CD4-positive, alpha-beta memory T cell (primary cell): Measurements from ENCODE around the gene KCNH1. TPM values are rescaled to one million over a fixed set of nuclear protein-coding genes. Genes with fewer than 3 reads are reported as not detected.

ENCODE experiments used
- CTCF ChIA-PET: fragments of 350-600 bp; sonication (Branson Sonifier 250); formaldehyde crosslinking; loops from one replicate; lab custom pipeline; 2021; ENCODE audit warnings: inconsistent platforms; ENCODE audit not compliant: partially characterized antibody; lab: Charles Lee
- POLR2A ChIA-PET: fragments of 350-600 bp; sonication (Branson Sonifier 250); formaldehyde crosslinking; loops from one replicate; lab custom pipeline; 2021; ENCODE audit not compliant: partially characterized antibody; lab: Charles Lee
- DNase-seq, 5 donors: peaks; one replicate each; pipeline versions ENCODE4 v3.0.0 to v3.0.0-alpha.2; 2020 to 2022; ENCODE audit warnings: mixed read lengths in 1 of 5
- H3K27ac ChIP-seq: one replicate; pipeline ENCODE4 v1.7.0; 2013; ENCODE audit warnings: low read depth, low read length
- H3K27me3 ChIP-seq: 2 replicates; pipeline ENCODE4 v1.7.0; 2013; ENCODE audit warnings: mild to moderate bottlenecking, low read length, moderate library complexity; ENCODE audit not compliant: insufficient read depth
- H3K36me3 ChIP-seq: 2 replicates; pipeline ENCODE4 v1.7.0; 2013; ENCODE audit warnings: mild to moderate bottlenecking, low read length, moderate library complexity; ENCODE audit not compliant: insufficient read depth
- H3K4me1 ChIP-seq: 2 replicates; pipeline ENCODE4 v1.7.0; 2013; ENCODE audit warnings: mild to moderate bottlenecking, low read length, moderate library complexity; ENCODE audit not compliant: insufficient read depth
- H3K4me3 ChIP-seq, 2 donors: one replicate each; pipeline ENCODE4 v1.7.0; 2013; ENCODE audit warnings: low read length in 2 of 2, mild to moderate bottlenecking in 1 of 2
- H3K9me3 ChIP-seq, 2 donors: one replicate each; pipeline ENCODE4 v1.7.0; 2013; ENCODE audit warnings: low read length in 2 of 2, control low read depth in 1 of 2; ENCODE audit not compliant: control insufficient read depth in 1 of 2
- H3K27ac Mint-ChIP-seq, 7 donors: one replicate each; pipeline ENCODE4 v1.8.0; 2020 to 2021; ENCODE audit warnings: mixed read lengths in 7 of 7, mild to moderate bottlenecking in 6 of 7, inconsistent platforms in 3 of 7, moderate library complexity in 3 of 7
- H3K27me3 Mint-ChIP-seq, 2 donors: one replicate each; pipeline ENCODE4 v1.8.0; 2020 to 2021; ENCODE audit warnings: mixed read lengths in 2 of 2
- H3K36me3 Mint-ChIP-seq, 2 donors: one replicate each; pipeline ENCODE4 v1.8.0; 2020 to 2021; ENCODE audit warnings: mixed read lengths in 2 of 2, inconsistent platforms in 1 of 2, mild to moderate bottlenecking in 1 of 2
- H3K4me1 Mint-ChIP-seq, 4 donors: one replicate each; pipeline ENCODE4 v1.8.0; 2020 to 2021; ENCODE audit warnings: mixed read lengths in 4 of 4, mild to moderate bottlenecking in 1 of 4
- H3K4me3 Mint-ChIP-seq, 8 donors: one replicate each; pipeline ENCODE4 v1.8.0; 2020 to 2021; ENCODE audit warnings: mixed read lengths in 8 of 8, mild to moderate bottlenecking in 7 of 8, moderate library complexity in 6 of 8, inconsistent platforms in 3 of 8
- H3K9me3 Mint-ChIP-seq, 8 donors: one replicate each; pipeline ENCODE4 v1.8.0; 2020 to 2021; ENCODE audit warnings: mixed read lengths in 8 of 8, mild to moderate bottlenecking in 5 of 8, inconsistent platforms in 3 of 8, moderate library complexity in 1 of 8
- intact Hi-C: fragments of 100-400 bp; cut with micrococcal nuclease; formaldehyde crosslinking; loops from one replicate; pipeline ENCODE4 v1.15.1; 2023
- polyA plus RNA-seq, 2 donors: library from polyadenylated mRNA; unstranded; fragments of 300-500 nt; fragmentation: Illumina TruSeq; gene quantifications; one replicate each; pipeline ENCODE4 v1.2.3, GENCODE V29; 2021
- total RNA-seq, 2 experiments: library from RNA; stranded (reverse); gene quantifications; one replicate each; pipeline ENCODE4 v1.2.3, GENCODE V29; 2021

KCNH1 gene
- total and polyA plus RNA-seq, 4 experiments from 2014 or later = not detected

DNA sequence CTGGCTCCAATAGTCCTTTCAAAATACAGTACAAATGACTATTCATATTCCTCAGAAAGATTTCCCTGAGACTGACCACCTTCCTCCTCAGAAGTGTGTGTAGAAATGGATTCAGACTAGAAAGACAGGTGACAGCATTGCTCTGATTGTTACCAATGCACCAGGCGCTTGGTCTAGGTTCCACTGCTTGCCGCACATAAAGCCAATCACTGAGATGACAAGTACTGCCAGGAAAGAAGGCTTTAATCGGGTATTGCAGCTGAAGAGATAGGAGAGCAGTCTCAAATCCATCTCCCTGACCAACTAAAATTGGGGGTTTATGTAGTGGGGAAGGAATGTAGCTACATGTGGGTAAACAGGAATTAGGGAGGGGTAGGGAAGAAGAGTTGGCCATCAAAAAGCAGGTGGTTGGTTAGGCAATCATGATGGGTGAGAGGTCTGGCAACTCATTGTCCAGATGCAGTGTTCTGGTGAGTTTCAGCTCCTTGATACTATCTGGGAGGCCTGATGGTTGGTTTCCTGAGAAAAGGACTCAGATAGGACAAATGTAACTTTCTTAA, 98.0 kb downstream of the KCNH1 start:
- ChIA-PET POLR2A (no interaction called here), CTCF (no interaction called here)
- Mint-ChIP-seq H3K27me3 (peaks cover 2 to 5% of the 10 kb centered on the region in 2 donors), H3K4me3 (no peak overlapping the region), H3K36me3 (no peaks in the 10 kb centered on the region), H3K27ac (no peak overlapping the region), H3K9me3 (peaks cover 0 to 4% (median 0%) of the 10 kb centered on the region in 8 donors), H3K4me1 (no peaks in the 10 kb centered on the region)
- DNase-seq = no peak
- H3K36me3 ChIP-seq = no peaks in the 10 kb centered on the region
- H3K27me3 ChIP-seq = no peaks in the 10 kb centered on the region
- no peaks in the 10 kb centered on the region for H3K4me1 ChIP-seq
- no peak overlapping the region for H3K27ac ChIP-seq
- no peaks in the 10 kb centered on the region for H3K9me3 ChIP-seq
- intact Hi-C loops = no loop called here
- H3K4me3 ChIP-seq = no peak overlapping the region

DNA sequence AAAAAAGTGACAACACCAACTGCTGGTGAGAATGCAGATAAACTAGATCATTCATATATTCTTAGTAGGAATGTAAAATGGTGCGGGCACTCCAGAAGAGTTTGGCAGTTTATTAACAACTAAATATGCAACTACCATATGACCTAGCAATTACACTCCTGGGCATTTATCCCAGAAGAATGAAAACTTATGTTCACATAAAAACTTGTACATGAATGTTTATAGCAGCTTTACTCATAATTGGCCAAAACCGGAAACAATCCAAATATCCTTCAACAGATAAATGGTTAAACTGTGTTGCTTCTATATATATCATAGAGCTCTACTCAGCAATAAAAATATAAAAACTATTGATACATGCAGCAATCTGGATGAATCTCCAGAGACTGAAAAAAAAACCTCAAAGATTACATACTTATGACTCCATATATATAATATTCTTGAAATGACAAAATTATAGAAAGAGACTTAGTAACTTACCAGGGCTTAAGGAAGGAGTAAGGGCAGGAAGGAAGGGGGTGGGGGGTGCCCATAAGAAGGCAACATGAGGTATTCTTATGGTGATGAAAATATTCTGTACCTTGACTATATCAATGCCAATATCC, 99.9 kb downstream of the KCNH1 start:
- Histone ChIP-seq H3K27ac (no peak overlapping the region), H3K9me3 (no peaks in the 10 kb centered on the region), H3K4me1 (no peaks in the 10 kb centered on the region), H3K27me3 (no peaks in the 10 kb centered on the region), H3K36me3 (no peaks in the 10 kb centered on the region), H3K4me3 (no peak overlapping the region)
- ChIA-PET POLR2A (no interaction called here), CTCF (interaction anchor here (0.6 kb wide), 1 partner anchor 1715 kb away, joined by 3 read pairs; no protein-coding TSS in a partner anchor)
- Mint-ChIP-seq H3K4me1 (no peaks in the 10 kb centered on the region), H3K27me3 (peaks cover 2 to 5% of the 10 kb centered on the region in 2 donors), H3K9me3 (peaks cover 0 to 4% (median 0%) of the 10 kb centered on the region in 8 donors), H3K4me3 (no peak overlapping the region), H3K36me3 (no peaks in the 10 kb centered on the region), H3K27ac (no peak overlapping the region)
- intact Hi-C loops = no loop called here
- no peak for DNase-seq

DNA sequence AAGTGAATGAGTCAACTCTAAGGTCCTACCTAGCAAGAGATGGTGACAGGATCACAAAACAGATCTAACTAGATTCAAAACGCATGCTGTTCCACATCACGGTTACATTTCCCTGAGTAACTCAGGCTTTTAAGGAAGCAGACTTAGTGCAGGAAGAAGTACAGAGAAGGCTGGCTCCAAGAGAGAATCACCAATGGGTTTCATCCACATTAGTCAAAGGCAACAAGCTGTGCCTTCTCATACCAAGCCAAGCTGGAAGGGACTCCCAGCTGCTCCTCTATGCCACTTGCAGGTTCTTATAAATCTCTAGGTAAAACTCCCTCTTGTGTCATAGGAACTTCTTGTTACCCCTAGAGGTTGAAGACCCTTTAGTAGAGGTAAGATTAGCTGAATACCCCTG, 109.0 kb downstream of the KCNH1 start:
- H3K9me3 ChIP-seq = no peaks in the 10 kb centered on the region
- no peak overlapping the region for H3K27ac Mint-ChIP-seq
- intact Hi-C loops = no loop called here
- ChIA-PET CTCF (no interaction called here), POLR2A (no interaction called here)
- DNase-seq = no peak
- H3K4me3 Mint-ChIP-seq = no peak overlapping the region
- H3K4me1 ChIP-seq = no peaks in the 10 kb centered on the region
- H3K36me3 Mint-ChIP-seq = no peaks in the 10 kb centered on the region
- no peak overlapping the region for H3K27ac ChIP-seq
- H3K9me3 Mint-ChIP-seq = peaks cover 0 to 2% (median 0%) of the 10 kb centered on the region in 8 donors
- H3K4me3 ChIP-seq = no peak overlapping the region
- H3K27me3 ChIP-seq = no peaks in the 10 kb centered on the region
- H3K36me3 ChIP-seq = no peaks in the 10 kb centered on the region
- H3K4me1 Mint-ChIP-seq = no peaks in the 10 kb centered on the region
- H3K27me3 Mint-ChIP-seq = peaks cover 6 to 15% of the 10 kb centered on the region in 2 donors

DNA sequence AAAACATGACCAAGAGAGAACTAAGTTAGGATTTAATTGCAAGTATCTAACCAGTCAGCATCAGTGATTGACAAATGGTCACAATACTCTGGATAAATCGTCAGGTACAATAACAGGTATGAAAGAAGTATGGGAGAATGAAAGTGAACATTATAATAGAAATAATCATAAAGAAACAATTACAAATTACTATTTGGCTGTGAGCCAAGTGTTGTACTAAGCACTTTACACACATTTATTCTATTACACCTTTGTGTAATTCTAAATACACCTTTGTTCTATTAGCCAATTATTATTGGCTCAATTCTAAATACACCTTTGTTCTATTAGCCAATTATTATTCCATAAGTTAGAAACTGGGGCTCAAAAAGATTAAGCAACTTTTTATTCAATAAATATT, 114.7 kb downstream of the KCNH1 start:
- Histone ChIP-seq H3K9me3 (no peaks in the 10 kb centered on the region), H3K4me3 (no peak overlapping the region), H3K4me1 (no peaks in the 10 kb centered on the region), H3K36me3 (no peaks in the 10 kb centered on the region), H3K27ac (no peak overlapping the region), H3K27me3 (no peaks in the 10 kb centered on the region)
- intact Hi-C loops = no loop called here
- Mint-ChIP-seq H3K9me3 (peaks cover 0 to 4% (median 0%) of the 10 kb centered on the region in 8 donors), H3K36me3 (no peaks in the 10 kb centered on the region), H3K4me3 (no peak overlapping the region), H3K27ac (no peak overlapping the region), H3K4me1 (no peaks in the 10 kb centered on the region), H3K27me3 (peaks cover 18 to 27% of the 10 kb centered on the region in 2 donors)
- CTCF ChIA-PET = no interaction called here
- no peak for DNase-seq
- POLR2A ChIA-PET = no interaction called here

DNA sequence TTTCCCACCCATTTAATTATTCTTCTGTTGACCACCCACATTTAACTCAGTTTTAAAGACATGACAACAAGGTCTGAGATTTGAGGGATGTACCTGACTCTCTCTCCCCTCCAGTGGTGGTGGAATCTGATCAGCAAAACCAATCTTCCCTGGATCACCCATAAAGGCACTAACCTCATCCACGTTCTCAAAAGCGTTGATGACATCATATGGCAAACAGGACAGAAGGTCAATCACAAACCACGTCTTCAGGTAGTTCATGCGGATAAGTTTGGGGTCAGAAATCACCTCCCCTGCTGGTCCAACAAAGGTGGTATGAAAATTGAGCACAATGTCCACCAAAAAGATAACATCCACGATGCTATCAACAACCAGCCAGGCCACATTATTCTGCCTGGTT, 115.3 kb downstream of the KCNH1 start:
- H3K4me1 ChIP-seq = no peaks in the 10 kb centered on the region
- H3K27me3 ChIP-seq = no peaks in the 10 kb centered on the region
- H3K4me3 ChIP-seq = no peak overlapping the region
- H3K9me3 Mint-ChIP-seq = peaks cover 0 to 4% (median 0%) of the 10 kb centered on the region in 8 donors
- no peak for DNase-seq
- no peak overlapping the region for H3K4me3 Mint-ChIP-seq
- H3K27ac Mint-ChIP-seq = no peak overlapping the region
- H3K4me1 Mint-ChIP-seq = no peaks in the 10 kb centered on the region
- H3K27ac ChIP-seq = no peak overlapping the region
- H3K36me3 Mint-ChIP-seq = no peaks in the 10 kb centered on the region
- H3K9me3 ChIP-seq = no peaks in the 10 kb centered on the region
- ChIA-PET POLR2A (no interaction called here), CTCF (no interaction called here)
- intact Hi-C loops = no loop called here
- H3K36me3 ChIP-seq = no peaks in the 10 kb centered on the region
- H3K27me3 Mint-ChIP-seq = peaks cover 18 to 28% of the 10 kb centered on the region in 2 donors

DNA sequence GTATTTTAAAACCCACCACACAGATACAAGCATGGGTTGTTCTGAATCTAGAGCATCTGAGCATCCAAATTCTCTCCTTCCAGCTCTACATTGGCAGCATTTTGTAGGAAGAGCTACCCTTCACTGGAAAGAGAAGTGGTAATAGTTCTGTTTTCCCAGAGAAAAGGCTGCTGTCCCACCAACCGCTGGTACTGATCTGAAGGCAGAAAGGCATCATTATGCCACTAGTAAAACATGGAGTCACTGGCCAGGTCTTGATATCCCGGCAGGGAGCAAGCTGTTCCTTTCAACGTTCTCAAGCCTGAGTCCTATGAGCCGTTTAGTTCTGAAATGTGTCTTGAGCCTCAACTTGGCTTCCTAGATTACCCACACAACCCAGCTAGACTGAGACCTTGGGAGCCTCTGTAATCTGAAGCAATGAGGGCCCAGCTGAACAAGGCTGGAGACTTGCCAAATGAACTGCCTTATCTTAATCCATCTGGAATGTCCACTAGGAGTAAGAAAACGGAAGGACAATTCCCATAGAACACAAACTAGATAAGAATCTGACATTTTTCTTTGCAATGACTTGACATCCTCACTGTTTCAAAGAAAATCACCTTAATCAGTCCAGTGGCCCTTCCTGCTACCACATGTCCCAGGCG, 116.8 kb downstream of the KCNH1 start:
- ChIA-PET POLR2A (no interaction called here), CTCF (no interaction called here)
- DNase-seq = no peak
- no peaks in the 10 kb centered on the region for H3K9me3 ChIP-seq
- Mint-ChIP-seq H3K27ac (no peak overlapping the region), H3K4me1 (no peaks in the 10 kb centered on the region), H3K9me3 (peaks cover 0 to 4% (median 0%) of the 10 kb centered on the region in 8 donors), H3K27me3 (peaks cover 18 to 28% of the 10 kb centered on the region in 2 donors), H3K4me3 (no peak overlapping the region), H3K36me3 (no peaks in the 10 kb centered on the region)
- intact Hi-C loops = no loop called here
- H3K36me3 ChIP-seq = no peaks in the 10 kb centered on the region
- H3K4me1 ChIP-seq = no peaks in the 10 kb centered on the region
- H3K27ac ChIP-seq = no peak overlapping the region
- no peak overlapping the region for H3K4me3 ChIP-seq
- no peaks in the 10 kb centered on the region for H3K27me3 ChIP-seq

- Histone ChIP-seq H3K36me3 (no peaks in the 10 kb centered on the region), H3K4me1 (no peaks in the 10 kb centered on the region), H3K4me3 (no peak overlapping the region), H3K27ac (no peak overlapping the region), H3K27me3 (no peaks in the 10 kb centered on the region), H3K9me3 (no peaks in the 10 kb centered on the region)
- no peaks in the 10 kb centered on the region for H3K36me3 Mint-ChIP-seq
- H3K4me3 Mint-ChIP-seq = no peak overlapping the region
- H3K27ac Mint-ChIP-seq = no peak overlapping the region
- no peak for DNase-seq
- H3K27me3 Mint-ChIP-seq = peaks cover 20 to 29% of the 10 kb centered on the region in 2 donors
- peaks cover 0 to 4% (median 0%) of the 10 kb centered on the region in 8 donors for H3K9me3 Mint-ChIP-seq
- no peaks in the 10 kb centered on the region for H3K4me1 Mint-ChIP-seq
- ChIA-PET CTCF (no interaction called here), POLR2A (no interaction called here)
- intact Hi-C loops = no loop called here
Observed at GRCh38 chr1:211014275-211014674, 119.7 kb downstream of the KCNH1 start.
